GM21576 (cell line): ENCODE data around the gene MAP3K13.
"Not testable (repeated sequence)": the region's sequence is repeated elsewhere in the genome, so short reads cannot be mapped to it uniquely, and the experiment has no call there.

Experiments
- ATAC-seq: cut with Tn5 transposase; IDR thresholded peaks from one replicate; pipeline ENCODE4 v1.9.1; 2021; ENCODE audit warnings: mild to moderate bottlenecking, moderate library complexity; ENCODE audit not compliant: unreplicated experiment

The MAP3K13 gene

GRCh38 chr3:185340751-185341150 lies 22.2 kb upstream of the MAP3K13 start:
- no peak for ATAC-seq

DNA sequence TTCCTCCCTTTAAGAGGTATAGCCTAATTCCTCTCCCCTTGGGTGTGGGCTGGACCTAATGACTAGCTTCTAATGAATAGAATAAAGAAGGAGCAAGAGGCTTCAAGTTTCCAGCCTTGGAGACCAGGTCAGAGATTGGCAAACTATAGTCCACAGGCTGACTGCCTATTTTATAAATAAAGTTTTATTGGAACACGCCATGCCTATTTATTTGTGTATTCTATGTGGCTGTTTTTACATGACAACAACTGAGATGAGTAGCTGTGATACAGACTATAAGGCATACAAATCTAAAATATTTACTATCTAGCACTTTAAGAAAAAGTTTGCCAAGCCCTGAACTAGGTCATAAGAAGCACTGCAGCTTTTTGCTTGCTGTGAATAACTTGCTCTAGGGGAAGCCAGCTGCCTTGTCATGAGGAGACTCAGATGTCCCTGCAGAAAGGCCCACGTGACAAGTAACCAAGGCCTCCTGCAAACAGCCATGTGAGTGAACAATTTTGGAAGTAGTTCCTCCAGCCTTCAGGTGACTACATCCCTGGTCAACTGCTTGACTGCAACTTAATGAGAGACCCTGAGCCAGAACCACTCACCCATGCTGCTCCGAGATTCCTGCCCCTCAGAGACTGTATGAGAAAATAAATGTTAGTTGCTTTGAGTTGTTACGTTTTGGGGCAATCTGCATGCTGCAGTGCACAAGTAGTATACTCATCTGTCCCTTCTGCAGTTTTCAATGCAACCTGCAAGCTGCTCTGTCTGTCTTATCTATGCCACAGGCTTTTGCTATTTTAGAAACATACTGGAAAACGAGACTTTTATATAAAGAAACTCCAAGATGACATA lies 21.1 kb upstream of the MAP3K13 start:
- no peak for ATAC-seq

DNA sequence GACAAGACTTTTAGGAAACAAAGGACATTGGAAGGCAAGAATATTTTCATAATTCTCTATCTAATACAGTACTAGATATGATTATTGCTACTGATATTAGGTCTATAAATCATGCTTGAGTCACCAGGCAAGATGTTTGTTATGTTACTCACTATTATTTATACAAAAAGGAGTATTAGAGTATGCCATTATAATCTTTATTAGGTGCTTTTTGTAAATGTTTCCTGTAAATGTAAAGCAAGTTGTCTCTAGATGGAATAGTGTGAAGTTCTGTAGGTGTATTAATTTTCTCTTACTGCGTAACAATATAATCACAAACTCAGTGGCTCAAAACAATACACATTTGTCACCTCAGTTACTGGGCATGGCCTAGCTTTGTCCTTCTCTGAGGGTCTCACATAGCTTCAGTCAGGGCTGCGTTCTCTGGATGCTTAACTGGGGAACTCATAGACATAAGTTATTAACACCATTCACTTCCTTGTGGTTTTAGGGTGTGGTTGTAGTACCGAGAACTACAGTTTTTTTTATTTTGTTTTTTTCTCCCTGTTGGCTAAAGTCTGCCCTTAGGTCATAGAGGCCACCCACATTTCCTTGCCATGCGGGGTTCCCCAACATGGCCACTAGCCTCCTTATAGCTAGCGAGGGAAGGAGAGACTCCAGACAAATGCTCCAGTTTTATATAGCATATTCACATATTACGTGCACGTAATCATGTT lies 20.3 kb upstream of the MAP3K13 start:
- no peak for ATAC-seq

- ATAC-seq: no peak
Observed at GRCh38 chr3:185347399-185347798, 15.5 kb upstream of the MAP3K13 start.

DNA sequence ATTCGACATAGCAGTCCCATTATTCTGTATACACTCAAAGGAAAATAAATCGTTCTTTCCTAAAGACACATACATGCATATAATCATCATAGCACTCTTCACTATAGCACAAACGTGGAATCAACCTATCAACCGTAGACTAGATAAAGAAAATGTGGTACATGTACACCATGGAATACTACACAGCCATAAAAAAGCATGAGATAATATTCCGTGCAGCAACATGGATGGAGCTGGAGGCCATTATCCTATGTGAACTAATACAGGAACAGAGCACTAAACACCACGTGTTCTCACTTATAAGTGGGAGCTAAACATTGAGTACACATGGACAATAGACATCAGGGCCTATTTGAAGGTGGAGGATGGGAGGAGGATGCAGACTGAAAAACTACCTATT lies 12.1 kb upstream of the MAP3K13 start:
- ATAC-seq: no peak

DNA sequence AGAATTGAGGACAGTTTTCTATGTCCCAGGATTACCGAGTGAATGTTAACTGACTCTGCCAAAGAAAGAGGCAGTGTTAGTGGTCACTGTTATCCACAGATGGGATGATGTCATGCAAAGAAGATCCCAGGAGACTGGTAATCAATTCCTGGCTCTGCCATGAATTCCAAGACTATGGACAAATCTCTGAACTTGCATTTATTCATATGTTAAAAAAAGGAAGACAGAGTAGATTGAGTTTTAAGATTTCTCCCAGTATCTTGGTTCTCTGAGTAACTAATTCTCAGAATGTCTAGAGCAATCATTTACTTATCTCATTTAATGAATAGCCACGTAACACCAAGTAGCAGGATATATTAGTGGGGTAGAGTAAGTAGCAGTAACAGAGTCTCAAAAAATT lies 11.5 kb upstream of the MAP3K13 start:
- ATAC-seq: no peak

- no peak for ATAC-seq
Observed at GRCh38 chr3:185353225-185353624, 9.7 kb upstream of the MAP3K13 start.

DNA sequence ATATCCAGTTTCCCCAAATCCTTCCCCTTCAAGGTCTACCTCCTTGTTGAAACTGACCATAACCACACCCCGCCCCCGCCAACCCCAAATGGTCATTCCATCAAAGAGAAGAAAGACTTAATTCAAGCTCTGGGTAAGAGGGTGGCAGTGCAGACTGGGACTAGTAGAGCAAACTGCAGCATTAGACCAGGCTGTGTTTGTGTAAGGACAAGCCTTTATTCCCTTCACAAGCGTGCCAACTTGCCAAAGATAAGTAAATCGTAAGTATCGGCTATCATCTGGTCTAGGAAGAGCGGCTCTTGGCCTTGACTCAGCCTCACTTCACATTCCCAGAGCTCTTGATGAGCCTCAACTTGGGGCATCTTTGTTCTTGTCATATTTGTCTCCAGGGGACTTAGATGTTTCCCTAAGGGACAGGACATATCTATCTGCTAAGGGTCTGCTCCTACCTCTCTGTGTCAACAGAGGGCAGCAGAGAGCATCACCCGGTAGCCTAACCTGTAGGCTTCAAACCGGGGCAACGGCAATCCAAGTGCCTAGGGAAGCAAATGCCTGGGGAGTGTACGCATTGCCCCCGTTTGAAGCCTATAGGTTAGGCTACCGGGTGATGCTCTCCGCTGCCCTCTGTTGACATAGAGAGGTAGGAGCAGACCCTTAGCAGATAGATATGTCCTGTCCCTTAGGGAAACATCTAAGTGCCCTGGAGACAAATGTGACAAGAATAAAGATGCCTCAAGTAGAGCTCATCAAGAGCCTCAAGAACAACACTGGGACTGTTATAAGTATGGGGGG lies 8.9 kb upstream of the MAP3K13 start:
- ATAC-seq: peak; percentile 99

- ATAC-seq: no peak
Observed at GRCh38 chr3:185356499-185356898, 6.4 kb upstream of the MAP3K13 start.

DNA sequence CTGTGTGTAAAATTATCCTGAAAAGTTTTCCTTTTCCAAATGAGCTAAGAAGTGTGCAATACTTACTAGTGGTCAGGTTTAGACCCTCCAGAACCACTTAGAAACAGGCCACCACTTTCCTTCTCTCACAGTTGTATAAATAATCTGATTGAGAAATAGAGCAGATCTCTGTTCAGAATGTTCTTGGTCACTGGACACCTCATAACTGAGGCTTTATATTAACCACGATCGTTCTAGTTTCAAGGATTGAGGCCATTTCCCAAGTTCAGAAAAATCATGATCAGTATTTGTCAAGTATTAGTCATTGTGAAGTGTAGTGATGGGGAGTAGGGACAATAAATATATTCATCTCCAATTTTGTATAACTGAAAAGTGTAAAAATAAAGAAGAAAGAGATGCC lies 1.0 kb upstream of the MAP3K13 start:
- no peak for ATAC-seq

DNA sequence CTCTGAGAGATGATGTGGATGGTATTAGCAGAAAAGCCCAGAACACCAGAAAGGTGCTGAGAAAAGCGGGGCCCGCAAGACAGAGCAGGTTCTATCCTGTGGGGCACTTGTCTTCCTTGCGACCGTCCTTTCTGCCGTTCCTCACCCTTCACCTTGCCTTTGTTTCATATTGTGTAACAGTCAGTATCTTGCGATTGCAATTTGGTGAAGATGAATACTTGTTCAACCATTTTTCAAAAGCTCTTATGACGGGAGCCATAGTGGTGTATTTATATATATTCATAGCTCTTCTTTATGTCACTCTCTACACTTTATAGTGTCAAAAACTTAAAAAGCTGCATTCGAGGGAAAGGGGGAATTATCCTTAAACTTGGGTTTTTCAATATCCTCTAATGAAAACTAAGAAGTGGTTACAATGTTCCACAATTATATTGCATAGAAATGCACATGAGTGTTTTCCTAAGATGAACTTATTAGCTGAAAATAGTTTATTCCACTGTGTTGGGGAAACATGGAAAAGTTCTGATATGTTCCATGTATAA lies 797 bp downstream of the MAP3K13 start:
- peak; percentile 27 for ATAC-seq

DNA sequence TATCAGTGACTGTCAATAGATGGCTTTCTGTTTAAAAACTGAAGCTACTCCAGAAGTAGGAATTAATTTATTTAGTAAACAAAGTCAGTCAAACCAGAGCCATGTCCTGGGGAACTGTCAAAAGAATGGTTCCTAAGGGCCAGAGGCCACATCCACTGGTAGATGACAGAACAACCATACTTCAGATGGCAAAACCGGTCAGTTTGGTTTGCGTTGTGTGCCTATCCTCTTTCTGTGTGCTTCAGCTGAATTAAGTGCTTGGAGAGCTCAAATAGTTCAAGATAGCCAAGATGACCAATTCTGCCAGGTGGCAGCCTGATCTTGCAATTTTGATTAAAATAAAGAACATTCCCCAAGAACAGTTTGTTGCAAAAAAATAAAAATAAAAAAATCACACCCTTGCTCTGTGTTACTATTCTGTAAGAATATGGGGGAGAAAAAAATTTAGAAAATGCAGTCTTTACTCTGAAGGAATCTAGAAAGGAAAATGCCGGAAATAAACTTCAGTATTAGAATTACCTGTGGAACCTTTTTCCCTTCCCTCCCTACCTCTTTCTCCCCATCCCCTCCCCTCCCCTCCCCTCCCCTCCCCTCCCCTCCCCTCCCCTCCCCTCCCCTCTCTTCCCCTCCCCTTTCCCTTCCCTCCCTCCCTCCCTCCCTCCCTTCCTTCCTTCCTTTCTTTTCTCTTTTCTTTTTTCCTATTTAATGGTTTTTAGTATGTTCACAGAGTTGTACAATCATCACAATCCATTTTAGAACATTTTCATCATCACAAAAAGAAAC lies 2.5 kb downstream of the MAP3K13 start:
- no peak for ATAC-seq

- ATAC-seq: no peak
Observed at GRCh38 chr3:185366074-185366335, 3.1 kb downstream of the MAP3K13 start.

GRCh38 chr3:185366913-185367312 lies 4.0 kb downstream of the MAP3K13 start:
- ATAC-seq: no peak

DNA sequence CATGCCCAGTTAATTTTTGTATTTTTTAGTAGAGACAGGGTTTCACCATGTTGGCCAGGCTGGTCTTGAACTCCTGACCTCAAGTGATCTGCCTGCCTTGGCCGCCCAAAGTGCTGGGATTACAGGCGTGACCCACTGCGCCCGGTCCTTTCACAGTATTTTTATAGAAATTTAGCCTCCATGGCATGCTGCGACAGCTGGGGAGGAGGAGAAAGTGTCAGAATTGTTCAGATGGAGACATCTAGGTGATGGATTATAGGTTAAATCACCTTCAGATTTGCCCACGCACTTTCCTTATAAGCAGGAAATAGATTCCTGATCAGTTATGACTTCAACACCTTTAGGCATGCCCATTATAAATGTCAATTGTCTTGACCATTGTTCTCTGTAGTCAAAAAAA lies 7.4 kb downstream of the MAP3K13 start:
- ATAC-seq: not testable (repeated sequence)

DNA sequence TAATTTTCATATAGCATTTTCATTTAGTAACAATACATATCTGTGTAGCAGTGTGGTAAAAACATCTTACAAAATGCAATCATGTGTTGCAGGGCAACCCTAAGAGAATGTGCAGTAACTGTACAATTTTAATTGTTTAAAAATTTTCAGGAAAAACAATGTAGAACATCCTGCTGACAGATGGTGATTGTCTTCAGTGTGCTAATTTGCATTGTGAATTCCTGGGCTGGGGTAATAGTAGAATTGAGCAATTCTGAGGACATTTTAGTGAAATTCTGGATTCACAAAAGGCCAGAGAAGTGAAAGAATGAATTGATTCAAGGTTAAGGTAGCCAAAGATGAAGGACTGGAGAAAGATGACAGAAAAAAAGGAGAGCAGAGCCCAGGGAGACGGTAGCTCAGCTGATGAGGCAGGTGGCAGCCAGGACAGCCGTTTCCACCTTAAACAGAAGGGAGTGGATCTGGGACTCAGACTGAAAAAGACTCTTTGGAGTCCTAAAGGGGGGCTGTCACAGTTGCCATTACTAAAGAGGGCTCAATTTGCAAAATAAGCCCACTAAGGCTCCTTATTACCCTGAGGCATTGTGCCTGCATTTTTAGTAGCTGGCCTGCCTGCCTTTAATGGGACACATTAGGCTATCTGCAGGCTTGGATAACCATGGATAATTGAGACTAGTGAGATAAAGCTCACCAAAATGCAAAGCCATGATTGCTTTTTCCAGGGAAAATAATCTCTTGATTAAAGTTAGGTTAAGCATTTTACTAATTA lies 8.6 kb downstream of the MAP3K13 start:
- no peak for ATAC-seq

GRCh38 chr3:185381320-185382058 lies 18.6 kb downstream of the MAP3K13 start:
- no peak for ATAC-seq

- ATAC-seq: no peak
Observed at GRCh38 chr3:185382154-185382553, 19.2 kb downstream of the MAP3K13 start.

GRCh38 chr3:185386515-185386914 lies 23.6 kb downstream of the MAP3K13 start:
- not testable (repeated sequence) for ATAC-seq
